SW480 (cell line): ENCODE measurements around the gene CCL22.
A peak's percentile ranks its signal among the peaks of the same experiment; 100 is the strongest.

Experiments
- DNase-seq: peaks from one replicate; pipeline ENCODE4 v3.0.0-alpha.2; 2016; ENCODE audit warnings: low spot score

CCL22 gene

GRCh38 chr16:57376313-57376818 is 17.8 kb downstream of the CCL22 start:
- no peak for DNase-seq

DNA sequence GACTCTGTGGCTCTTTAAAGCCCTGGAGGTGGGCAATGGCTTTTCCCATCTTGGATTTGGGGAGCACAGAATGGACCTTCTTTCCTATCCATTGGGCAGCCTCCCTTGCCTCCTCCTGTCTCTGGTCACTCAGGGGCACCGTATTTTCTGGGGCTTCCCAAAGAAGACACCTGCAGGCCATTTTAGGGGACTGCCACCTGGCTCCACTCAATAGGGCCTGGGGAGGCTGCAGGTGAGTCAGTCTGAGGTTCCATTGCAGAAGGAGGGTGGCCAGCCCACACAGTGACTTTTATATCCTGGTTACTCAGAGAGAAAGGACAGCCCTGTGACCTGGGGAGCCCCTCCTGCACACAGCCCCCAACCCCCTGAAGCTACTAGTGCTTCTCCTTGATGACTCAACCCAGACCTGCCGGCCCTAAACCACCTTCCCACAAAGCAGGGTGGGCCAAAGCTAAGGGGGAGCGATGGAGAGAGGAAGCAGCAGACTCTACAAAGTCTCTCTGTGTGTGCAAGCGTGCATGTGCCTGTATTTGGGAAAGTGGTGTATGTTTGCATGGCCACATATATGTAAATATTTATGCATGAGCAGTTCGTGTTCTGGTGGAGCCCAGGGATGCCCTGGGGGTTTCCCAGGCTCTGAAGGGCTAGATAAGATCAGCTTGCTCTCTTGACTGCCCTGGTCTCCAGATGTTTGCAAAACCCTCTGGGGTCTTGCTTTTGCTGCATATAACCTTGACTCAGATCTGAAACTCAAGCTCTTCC is 18.7 kb downstream of the CCL22 start:
- peak; percentile 69 for DNase-seq

DNA sequence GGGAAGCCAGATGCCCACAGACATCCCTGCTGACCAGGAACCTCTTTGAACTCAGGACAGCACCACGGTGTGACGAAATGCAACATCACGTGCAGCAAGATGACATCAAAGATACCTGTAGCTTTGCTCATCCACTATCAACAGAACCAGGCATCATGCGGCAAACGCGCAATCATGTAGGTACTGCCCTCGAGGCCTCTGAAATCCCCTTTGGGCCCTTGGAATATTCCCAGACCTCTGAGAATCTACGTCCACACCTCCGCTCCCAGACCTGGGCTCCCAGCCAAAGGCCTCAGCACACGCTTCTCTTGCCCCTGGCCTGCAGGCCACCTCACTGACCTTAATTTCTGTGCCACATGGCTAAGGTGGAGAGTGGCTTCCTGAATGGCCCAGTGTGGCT is 21.0 kb downstream of the CCL22 start:
- no peak for DNase-seq

DNA sequence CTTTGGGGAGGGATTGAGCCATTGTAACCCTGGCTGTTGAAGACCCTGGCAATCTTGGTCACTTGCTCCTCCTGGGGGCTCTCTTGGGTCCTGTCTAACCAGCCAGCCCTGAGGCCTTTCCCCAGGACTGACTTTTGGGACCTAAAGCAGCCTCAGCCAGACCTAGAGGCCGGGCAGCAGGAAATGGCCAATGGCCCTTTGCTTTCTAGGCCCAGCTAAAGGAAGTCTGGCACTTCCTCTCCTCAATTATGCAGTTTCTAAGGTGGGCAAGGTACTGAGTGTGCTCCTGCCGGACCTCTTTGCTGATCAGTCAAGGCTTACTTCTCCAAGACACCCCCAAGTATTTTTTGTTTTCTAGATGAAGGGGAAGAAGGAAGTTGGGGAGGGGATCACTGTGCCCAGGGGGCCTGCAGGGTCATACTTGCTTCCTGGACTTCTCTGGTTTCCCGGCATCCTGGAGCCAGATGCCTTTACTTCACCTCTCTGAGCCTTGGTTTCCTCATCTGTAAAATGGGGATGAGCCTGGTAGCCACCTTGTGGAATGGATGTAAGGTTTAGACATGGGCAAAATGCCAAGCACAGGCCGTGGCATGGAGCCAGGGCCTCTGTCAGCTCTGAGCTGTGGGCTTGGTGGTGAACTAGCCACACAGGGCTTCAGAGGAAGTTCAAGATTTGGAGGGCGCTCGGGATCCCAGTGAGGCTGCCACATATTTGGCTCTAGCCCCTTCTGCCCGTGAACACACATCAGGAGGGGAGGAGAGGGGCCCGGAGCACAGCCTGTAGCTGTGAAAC is 22.3 kb downstream of the CCL22 start:
- no peak for DNase-seq

GRCh38 chr16:57381791-57382534 is 23.4 kb downstream of the CCL22 start:
- DNase-seq = no peak

DNA sequence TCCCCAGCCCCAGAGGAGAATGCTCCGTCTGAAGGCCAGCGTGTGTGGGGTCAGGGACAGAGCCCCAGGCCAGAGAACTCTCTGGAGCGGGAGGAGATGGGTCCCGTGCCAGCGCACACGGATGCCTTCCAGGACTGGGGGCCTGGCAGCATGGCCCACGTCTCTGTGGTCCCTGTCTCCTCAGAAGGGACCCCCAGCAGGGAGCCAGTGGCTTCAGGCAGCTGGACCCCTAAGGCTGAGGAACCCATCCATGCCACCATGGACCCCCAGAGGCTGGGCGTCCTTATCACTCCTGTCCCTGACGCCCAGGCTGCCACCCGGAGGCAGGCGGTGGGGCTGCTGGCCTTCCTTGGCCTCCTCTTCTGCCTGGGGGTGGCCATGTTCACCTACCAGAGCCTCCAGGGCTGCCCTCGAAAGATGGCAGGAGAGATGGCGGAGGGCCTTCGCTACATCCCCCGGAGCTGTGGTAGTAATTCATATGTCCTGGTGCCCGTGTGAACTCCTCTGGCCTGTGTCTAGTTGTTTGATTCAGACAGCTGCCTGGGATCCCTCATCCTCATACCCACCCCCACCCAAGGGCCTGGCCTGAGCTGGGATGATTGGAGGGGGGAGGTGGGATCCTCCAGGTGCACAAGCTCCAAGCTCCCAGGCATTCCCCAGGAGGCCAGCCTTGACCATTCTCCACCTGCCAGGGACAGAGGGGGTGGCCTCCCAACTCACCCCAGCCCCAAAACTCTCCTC is 24.1 kb downstream of the CCL22 start:
- no peak for DNase-seq

DNA sequence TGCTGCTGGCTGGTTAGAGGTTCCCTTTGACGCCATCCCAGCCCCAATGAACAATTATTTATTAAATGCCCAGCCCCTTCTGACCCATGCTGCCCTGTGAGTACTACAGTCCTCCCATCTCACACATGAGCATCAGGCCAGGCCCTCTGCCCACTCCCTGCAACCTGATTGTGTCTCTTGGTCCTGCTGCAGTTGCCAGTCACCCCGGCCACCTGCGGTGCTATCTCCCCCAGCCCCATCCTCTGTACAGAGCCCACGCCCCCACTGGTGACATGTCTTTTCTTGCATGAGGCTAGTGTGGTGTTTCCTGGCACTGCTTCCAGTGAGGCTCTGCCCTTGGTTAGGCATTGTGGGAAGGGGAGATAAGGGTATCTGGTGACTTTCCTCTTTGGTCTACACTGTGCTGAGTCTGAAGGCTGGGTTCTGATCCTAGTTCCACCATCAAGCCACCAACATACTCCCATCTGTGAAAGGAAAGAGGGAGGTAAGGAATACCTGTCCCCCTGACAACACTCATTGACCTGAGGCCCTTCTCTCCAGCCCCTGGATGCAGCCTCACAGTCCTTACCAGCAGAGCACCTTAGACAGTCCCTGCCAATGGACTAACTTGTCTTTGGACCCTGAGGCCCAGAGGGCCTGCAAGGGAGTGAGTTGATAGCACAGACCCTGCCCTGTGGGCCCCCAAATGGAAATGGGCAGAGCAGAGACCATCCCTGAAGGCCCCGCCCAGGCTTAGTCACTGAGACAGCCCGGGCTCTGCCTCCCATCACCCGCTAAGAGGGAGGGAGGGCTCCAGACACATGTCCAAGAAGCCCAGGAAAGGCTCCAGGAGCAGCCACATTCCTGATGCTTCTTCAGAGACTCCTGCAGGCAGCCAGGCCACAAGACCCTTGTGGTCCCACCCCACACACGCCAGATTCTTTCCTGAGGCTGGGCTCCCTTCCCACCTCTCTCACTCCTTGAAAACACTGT is 25.0 kb downstream of the CCL22 start:
- peak; percentile 16 for DNase-seq

- DNase-seq = no peak
Observed at GRCh38 chr16:57384248-57385070, 25.9 kb downstream of the CCL22 start.

DNA sequence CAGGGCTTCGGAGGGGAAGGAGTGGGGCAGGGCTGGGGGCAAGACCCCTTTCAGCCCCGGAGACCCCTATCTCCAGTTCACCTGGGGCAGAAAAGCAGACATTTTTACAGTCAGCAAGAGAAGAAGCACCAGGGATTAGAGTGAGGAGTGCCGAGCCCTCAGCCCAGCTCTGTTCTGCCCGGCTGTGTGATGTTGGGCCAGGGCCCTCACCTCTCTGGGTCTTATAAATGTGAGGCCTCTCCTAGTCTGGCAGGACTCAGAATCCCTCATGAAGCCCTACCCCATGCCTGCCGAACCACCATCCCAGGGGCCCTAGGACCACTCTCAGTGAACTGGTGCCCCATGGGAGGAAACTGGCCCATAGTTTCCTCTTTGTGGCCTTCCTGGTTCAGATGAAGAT is 26.5 kb downstream of the CCL22 start:
- no peak for DNase-seq

DNA sequence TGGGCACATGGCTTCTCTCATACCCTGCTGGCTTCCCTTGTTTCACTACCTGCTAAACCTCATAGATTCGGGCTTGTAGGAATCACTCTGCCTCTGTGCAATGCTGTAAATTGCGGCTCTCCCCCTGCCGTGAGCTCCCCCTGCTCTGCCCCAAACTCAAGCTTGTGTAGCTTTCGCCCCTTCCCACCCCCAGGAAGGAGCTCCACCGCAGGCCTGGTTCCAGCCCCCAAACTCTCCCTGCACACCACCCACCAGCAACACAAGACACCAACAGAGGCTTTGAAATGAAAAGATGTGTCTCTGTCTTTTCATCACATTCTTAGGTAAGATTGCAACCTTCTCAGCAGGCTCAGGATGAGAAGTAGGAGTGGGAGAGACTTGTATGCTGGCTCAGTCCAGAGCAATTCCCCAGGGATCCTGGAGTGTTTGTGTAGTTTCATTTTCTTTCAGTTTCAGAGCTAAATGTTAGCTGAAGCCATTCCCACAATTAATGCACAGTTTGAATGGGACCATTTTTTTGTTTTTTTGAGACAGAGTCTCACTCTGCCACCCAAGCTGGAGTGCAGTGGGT is 27.9 kb downstream of the CCL22 start:
- no peak for DNase-seq

DNA sequence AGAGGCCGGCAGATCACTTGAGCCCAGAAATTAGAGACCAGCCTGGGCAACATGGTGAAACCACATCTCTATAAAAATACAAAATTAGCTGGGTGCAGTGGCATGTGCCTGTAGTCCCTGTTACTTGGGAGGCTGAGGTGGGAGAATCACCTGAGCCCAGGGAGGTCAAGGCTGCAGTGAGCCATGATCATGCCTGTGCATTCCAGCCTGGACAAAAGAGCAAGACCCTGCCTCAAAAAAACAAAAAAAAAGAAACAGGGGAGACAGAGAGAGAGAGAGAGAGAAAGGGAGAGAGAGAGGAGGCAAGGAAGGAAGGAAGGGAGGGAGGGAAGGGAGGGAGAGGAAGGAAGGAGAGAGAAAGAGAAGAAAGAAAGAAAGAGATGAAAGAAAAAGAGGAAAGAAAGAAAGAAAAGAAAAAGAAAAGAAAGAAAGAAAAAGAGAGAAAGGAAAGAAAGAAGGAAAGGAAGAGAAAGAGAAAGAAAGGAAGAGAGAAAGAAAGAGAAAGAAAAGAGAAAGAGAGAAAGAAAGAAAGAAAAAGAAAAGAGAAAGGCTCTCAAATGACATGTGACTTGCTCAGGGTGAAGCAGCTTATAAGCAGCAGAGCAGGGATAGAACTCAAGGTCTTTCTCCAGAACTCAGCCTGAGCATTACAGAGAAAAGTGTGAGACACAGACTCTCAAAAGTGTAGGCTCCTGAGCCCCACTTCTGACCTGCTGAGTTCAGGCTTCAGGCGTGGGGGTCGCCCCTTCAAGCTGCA is 29.2 kb downstream of the CCL22 start:
- DNase-seq = no peak

DNA sequence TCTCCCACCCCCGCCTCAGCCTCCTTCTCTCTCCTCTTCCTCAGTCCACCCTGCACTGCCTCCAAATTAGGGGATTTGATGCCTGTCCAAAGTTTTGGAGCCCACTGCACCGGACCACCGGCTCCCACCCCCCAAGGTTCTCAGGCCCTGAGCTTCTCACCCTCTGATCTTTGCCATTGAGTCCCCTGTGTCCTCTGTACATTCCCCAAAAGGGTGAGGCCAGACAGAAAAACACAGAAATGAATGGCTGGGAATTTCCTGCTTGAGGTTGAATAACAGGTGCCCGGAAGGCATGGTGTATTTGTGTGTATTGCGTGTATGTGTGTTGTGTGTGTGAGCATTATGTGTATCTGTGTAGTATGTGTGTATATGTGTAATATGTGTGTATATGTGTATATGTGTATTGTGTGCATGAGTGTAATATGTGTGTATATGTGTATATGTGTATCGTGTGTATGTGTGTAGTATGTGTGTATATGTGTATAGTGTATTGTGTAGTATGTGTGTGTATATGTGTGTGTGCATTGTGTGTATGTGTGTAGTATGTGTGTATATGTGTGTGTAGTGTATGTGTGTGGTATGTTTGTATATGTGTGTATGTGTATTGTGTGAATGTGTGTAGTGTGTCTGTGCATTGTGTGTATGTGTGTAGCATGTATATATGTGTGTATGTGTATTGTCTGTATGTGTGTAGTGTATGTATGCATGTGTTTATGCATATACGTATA is 29.9 kb downstream of the CCL22 start:
- peak; percentile 52 for DNase-seq

DNA sequence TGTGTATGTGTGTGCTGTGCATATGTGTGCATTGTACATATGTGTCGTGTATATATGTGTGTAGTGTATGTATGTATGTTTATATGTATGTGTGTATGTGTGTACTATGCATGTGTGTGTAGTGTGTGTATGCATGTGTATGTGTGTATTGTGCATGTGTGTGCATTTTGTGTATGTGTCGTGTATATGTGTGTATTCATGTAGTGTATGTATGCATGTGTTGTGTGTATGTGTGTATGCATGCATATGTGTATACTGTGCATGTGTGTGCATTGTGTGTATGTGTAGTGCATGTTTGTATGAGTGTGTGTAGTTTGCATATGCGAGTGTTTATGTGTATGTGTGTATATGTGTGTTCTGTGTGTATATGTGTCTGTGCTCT is 30.5 kb downstream of the CCL22 start:
- no peak for DNase-seq

DNA sequence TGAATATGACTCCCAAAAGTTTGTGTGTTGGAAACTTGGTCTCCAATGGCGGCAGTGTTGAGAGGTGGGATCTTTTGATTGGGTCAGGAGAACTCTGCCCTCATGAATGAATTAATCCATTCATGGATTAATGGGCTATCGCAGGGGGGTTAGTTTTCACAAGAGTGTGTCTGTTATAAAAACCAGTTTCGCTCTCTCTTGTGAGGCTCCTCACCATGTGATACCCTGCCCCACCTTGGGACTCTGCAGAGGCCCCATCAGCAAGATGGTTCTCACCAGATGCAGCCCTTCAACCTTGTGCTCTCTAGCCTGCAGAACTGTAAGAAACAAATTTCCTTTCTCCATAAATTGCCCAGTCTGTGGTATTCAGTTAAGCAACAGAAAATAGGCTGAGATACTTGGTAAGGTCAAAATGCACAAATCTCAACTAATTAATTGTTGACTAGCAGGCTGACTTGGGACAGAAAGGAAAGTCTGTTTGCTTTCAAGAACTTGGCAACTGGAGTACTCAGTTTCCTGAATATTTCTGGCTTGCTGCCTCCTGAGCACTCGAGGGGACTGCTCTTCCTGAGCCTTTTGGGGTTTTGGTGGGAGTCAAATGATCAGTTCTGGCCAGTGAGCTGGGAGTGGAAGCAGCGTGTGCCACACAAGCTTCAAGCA is 32.2 kb downstream of the CCL22 start:
- DNase-seq = no peak

GRCh38 chr16:57391300-57391699 is 32.7 kb downstream of the CCL22 start:
- no peak for DNase-seq

- no peak for DNase-seq
Observed at GRCh38 chr16:57391708-57392107, 33.1 kb downstream of the CCL22 start.

GRCh38 chr16:57392694-57393093 is 34.1 kb downstream of the CCL22 start:
- DNase-seq = no peak
